GM12878 (cell line): ENCODE measurements around the gene FURIN. TPM values are rescaled to one million over a fixed set of nuclear protein-coding genes. Genes with fewer than 3 reads are reported as not detected.
A peak's percentile ranks its signal among the peaks of the same experiment; 100 is the strongest.

Experiments
- ATAC-seq: fragments of 200-7000 bp; cut with Tn5 transposase; 3 replicates; pipeline ENCODE4 v1.9.1; 2020; ENCODE audit warnings: mild to moderate bottlenecking, moderate library complexity
- BruUV-seq: library from RNA; stranded (reverse); fragments of 400-500 nt; replicated peaks from 2 replicates; lab custom pipeline; 2021; lab: Mats Ljungman, UMichigan
- CTCF ChIA-PET: fragments of 300-600 bp; sonication (Branson Sonifier 250); formaldehyde crosslinking; extraction: SDS; loops from one replicate; lab custom pipeline; 2021; ENCODE audit warnings: inconsistent platforms; lab: Yijun Ruan, JAX
- POLR2A ChIA-PET: fragments of 350-600 bp; formaldehyde crosslinking; extraction: SDS; loops from one replicate; lab custom pipeline; 2021; ENCODE audit warnings: inconsistent platforms; lab: Charles Lee
- RAD21 ChIA-PET: fragments of 300-600 bp; sonication (Branson Sonifier 250); formaldehyde crosslinking; loops from one replicate; lab custom pipeline; 2023; ENCODE audit warnings: antibody characterized with exemption; ENCODE audit not compliant: unreplicated experiment; lab: Charles Lee
- SMC1A ChIA-PET: fragments of 300-600 bp; sonication (Branson Sonifier 250); formaldehyde crosslinking; loops from one replicate; lab custom pipeline; 2023; ENCODE audit not compliant: unreplicated experiment, uncharacterized antibody; lab: Charles Lee
- DNase-seq: peaks from one replicate; pipeline ENCODE4 v3.0.0-alpha.2; 2011; ENCODE audit warnings: low read depth, low spot score
- FAIRE-seq: peaks from 3 replicates; lab custom pipeline; 2011; peaks lifted over from hg19 to GRCh38; lab: Jason Lieb, UNC
- H2AFZ ChIP-seq: 2 replicates; pipeline ENCODE4 v1.6.0; 2011; ENCODE audit warnings: low read depth, low read length, control low read depth; ENCODE audit not compliant: control insufficient read depth
- H3K27ac ChIP-seq: 2 replicates; pipeline ENCODE4 v1.5.1; 2011; ENCODE audit warnings: control low read depth; ENCODE audit not compliant: control insufficient read depth, insufficient read depth
- H3K27me3 ChIP-seq, 2 experiments: replicated peaks in 1 of 2; 2 replicates each; pipeline versions ENCODE4 v1.6.0 to v1.6.1; 2011; ENCODE audit warnings: low read length in 1 of 2; ENCODE audit not compliant: control insufficient read depth in 2 of 2, insufficient read depth in 2 of 2
- H3K36me3 ChIP-seq, 2 experiments: 2 replicates each; pipeline ENCODE4 v1.5.1; 2011; ENCODE audit warnings: low read length in 1 of 2; ENCODE audit not compliant: control insufficient read depth in 2 of 2, insufficient read depth in 2 of 2
- H3K4me1 ChIP-seq: 2 replicates; pipeline ENCODE4 v1.6.1; 2011; ENCODE audit warnings: mild to moderate bottlenecking, low read length, moderate library complexity, mixed read lengths; ENCODE audit not compliant: control insufficient read depth, insufficient read depth
- H3K4me2 ChIP-seq: 2 replicates; pipeline ENCODE4 v1.6.0; 2011; ENCODE audit warnings: control low read depth; ENCODE audit not compliant: control insufficient read depth, insufficient read depth
- H3K4me3 ChIP-seq: fragments of 200-600 bp; sonication (generic); 2 replicates; pipeline ENCODE4 v1.5.1; 2016
- H3K79me2 ChIP-seq: 2 replicates; pipeline ENCODE4 v1.6.0; 2011; ENCODE audit warnings: low read length; ENCODE audit not compliant: control insufficient read depth, insufficient read depth
- H3K9ac ChIP-seq: 2 replicates; pipeline ENCODE4 v1.8.0; 2011; ENCODE audit warnings: low read length, control low read depth, mixed read lengths; ENCODE audit not compliant: control insufficient read depth, insufficient read depth
- H3K9me3 ChIP-seq: replicated peaks from 3 replicates; pipeline ENCODE4 v1.5.1; 2011; ENCODE audit warnings: mild to moderate bottlenecking, low read length; ENCODE audit not compliant: control insufficient read depth, insufficient read depth
- H4K20me1 ChIP-seq: 2 replicates; pipeline ENCODE4 v1.6.0; 2011; ENCODE audit not compliant: control insufficient read depth, insufficient read depth
- CREB1 ChIP-seq: IDR thresholded peaks from 2 replicates; pipeline ENCODE4 v1.6.1; 2012; ENCODE audit warnings: low read depth, mild to moderate bottlenecking, inconsistent platforms
- EGR1 ChIP-seq, 2 experiments: IDR thresholded peaks; 1 replicate in 1 of 2; 2 replicates in 1 of 2; pipeline ENCODE4 v1.6.1; 2011 to 2012; ENCODE audit warnings: low read depth in 2 of 2, low read length in 2 of 2, borderline replicate concordance in 1 of 2, mild to moderate bottlenecking in 1 of 2, moderate library complexity in 1 of 2
- NKRF ChIP-seq: fragments of 450-650 bp; conservative IDR thresholded peaks from 2 replicates; pipeline ENCODE4 v1.6.1; 2017; ENCODE audit warnings: mild to moderate bottlenecking, moderate library complexity
- PML ChIP-seq: IDR thresholded peaks from 2 replicates; pipeline ENCODE4 v1.6.1; 2012; ENCODE audit warnings: low read length, inconsistent platforms
- RELB ChIP-seq: fragments of 450-650 bp; IDR thresholded peaks from 2 replicates; pipeline ENCODE4 v1.6.1; 2017; ENCODE audit warnings: low read depth, mild to moderate bottlenecking, moderate library complexity
- USF1 ChIP-seq: IDR thresholded peaks from 2 replicates; pipeline ENCODE4 v1.6.1; 2011; ENCODE audit warnings: borderline replicate concordance, low read depth, mild to moderate bottlenecking, moderate library complexity, mixed read lengths, low read length; ENCODE audit not compliant: insufficient read depth; ENCODE audit errors: extremely low read length
- ZBTB11 ChIP-seq: fragments of 450-650 bp; formaldehyde crosslinking; IDR thresholded peaks from 2 replicates; pipeline ENCODE4 v1.5.0; 2022; ENCODE audit warnings: mild to moderate bottlenecking, missing genetic modification characterization
- WGBS: methylation state at CpG from one replicate; pipeline ENCODE4 v1.1.6; 2016; ENCODE audit warnings: low lambda C conversion rate; ENCODE audit not compliant: insufficient replicate concordance, insufficient coverage; ENCODE audit errors: missing lambda C conversion rate; 5-methylcytosine and 5-hydroxymethylcytosine counted together
- in situ Hi-C: fragments of 300-500 bp; cut with MboI; formaldehyde crosslinking; loops from 9 replicates; pipeline ENCODE4 v1.14.3; 2018; ENCODE audit warnings: mixed read lengths
- intact Hi-C: fragments of 100-400 bp; cut with micrococcal nuclease; formaldehyde crosslinking; loops from one replicate; pipeline ENCODE4 v1.14.2; 2022; ENCODE audit not compliant: unreplicated experiment
- polyA plus RNA-seq, 11 experiments: library from polyadenylated mRNA; depleted of rRNA in 4 of 11; unstranded in 6 of 11; stranded (reverse) in 5 of 11; fragments of >200 nt; fragmentation: Nextera tagmentation in 4 of 11; fragmentation: Illumina TruSeq in 1 of 11; extraction: Ambion mirVana in 4 of 11; extraction: Trizol in 1 of 11; gene quantifications; 1 replicate in 1 of 11; 2 replicates in 10 of 11; pipeline versions ENCODE4 v1.2.1 to v1.2.3, GENCODE V29; 2011 to 2016; ENCODE audit warnings: inconsistent platforms in 2 of 11, missing spikeins in 2 of 11, low read depth in 1 of 11
- total RNA-seq, 4 experiments: library from RNA; depleted of rRNA in 3 of 4; stranded (reverse); fragments of >200 nt in 3 of 4; fragmentation: Illumina TruSeq in 1 of 4; extraction: Trizol in 1 of 4; gene quantifications; 2 replicates each; pipeline versions ENCODE4 v1.2.1 to v1.2.3, GENCODE V29; 2013 to 2021

The FURIN gene
- total and polyA plus RNA-seq, 10 of the 15 experiments (the other 5 are each of a cell fraction or from before 2014, with no cell fraction given), result 0.47 to 39.9 (median 8.0) TPM

GRCh38 chr15:90902840-90903732 is 34.7 kb downstream of the FURIN start, which contains the start of gene MAN2A2:
Gene MAN2A2 (plus strand): TSS chr15:90903302. CDS start chr15:90904208, 906 bp downstream.
- H3K9me3 ChIP-seq, result no peaks in the 10 kb centered on the region
- DNase-seq (no peak), ATAC-seq (peak; percentile 81), FAIRE-seq (peak; percentile 88)
- H3K4me2 ChIP-seq, result peak within 1 kb of the TSS; percentile 80
- H3K4me3 ChIP-seq, result peak within 1 kb of the TSS; percentile 68
- peaks cover 12% of the 10 kb centered on the region for H3K4me1 ChIP-seq
- BruUV-seq, result no TSS peak
- POLR2A ChIA-PET, result interaction anchor here (0.5 to 7.6 kb wide), 7 partner anchors 16 to 453 kb away, joined by 3 to 113 read pairs (median 4); partner anchors contain the start of genes HDDC3 and UNC45A
- peak within 1 kb of the TSS; percentile 88 for H2AFZ ChIP-seq
- intact Hi-C loops, result loop anchor here (1.0 to 2.0 kb wide), 2 partner anchors 20 to 31 kb away; no protein-coding TSS in a partner anchor
- peak within 1 kb of the TSS; percentile 54 for H3K9ac ChIP-seq
- SMC1A ChIA-PET, result interaction anchor here (0.7 to 12.3 kb wide), 12 partner anchors 12 to 255 kb away, joined by 3 to 225 read pairs (median 4); partner anchors contain the start of genes HDDC3 and UNC45A
- H3K79me2 ChIP-seq, result peaks cover 18% of the 10 kb centered on the region
- RAD21 ChIA-PET, result interaction anchor here (0.5 to 9.2 kb wide), 10 partner anchors 16 to 583 kb away, joined by 3 to 193 read pairs (median 4); partner anchors contain the start of genes HDDC3, RCCD1 and UNC45A
- H4K20me1 ChIP-seq, result no peaks in the 10 kb centered on the region; the same call in 1 of the 2 replicates
- in situ Hi-C loops, result no loop called here
- WGBS, result 1% methylated on average over 53 of the region's 81 CpGs
- CTCF ChIA-PET, result interaction anchor here (0.6 to 15.1 kb wide), 8 partner anchors 10 to 583 kb away, joined by 3 to 480 read pairs (median 4); partner anchors contain the start of genes HDDC3 and UNC45A
- H3K36me3 ChIP-seq, result peaks cover 18 to 25% of the 10 kb centered on the region in 2 experiments; a peak in 3 of 4 replicates
- no peaks in the 10 kb centered on the region for H3K27me3 ChIP-seq
- peak within 1 kb of the TSS; percentile 62 for H3K27ac ChIP-seq
- TF ChIP-seq USF1 (no peak), CREB1 (no peak), PML (peak; percentile 51; the same call in 1 of the 2 replicates), RELB (peak; percentile 32; the same call in 1 of the 2 replicates), ZBTB11 (CRISPR knock-in tag) (no peak), NKRF (peak; percentile 24; the same call in 1 of the 2 replicates), EGR1 (IDR thresholded peaks at IDR 0.05; ENCODE audit: borderline replicate concordance in 1 of 2, low read depth in 2 of 2, low read length in 2 of 2) (peak; percentile 76 to 98)
